Skeletal muscle tissue (tissue), 4 donors: ENCODE data around the gene OR51S1. TPM values are rescaled to one million over a fixed set of nuclear protein-coding genes. Genes with fewer than 3 reads are reported as not detected.
"Not testable (repeated sequence)": the region's sequence is repeated elsewhere in the genome, so short reads cannot be mapped to it uniquely, and the experiment has no call there.

ENCODE experiments used
- H3K27ac ChIP-seq: one replicate; pipeline ENCODE4 v1.7.0; 2013; ENCODE audit warnings: mild to moderate bottlenecking, low read depth, low read length, inconsistent platforms
- H3K27me3 ChIP-seq, 3 donors: one replicate each; pipeline ENCODE4 v1.7.0; 2013; ENCODE audit warnings: low read length in 3 of 3; ENCODE audit not compliant: control insufficient read depth in 3 of 3, insufficient read depth in 3 of 3
- H3K36me3 ChIP-seq, 3 donors: one replicate each; pipeline ENCODE4 v1.7.0; 2013; ENCODE audit warnings: low read length in 3 of 3; ENCODE audit not compliant: control insufficient read depth in 3 of 3, insufficient read depth in 3 of 3
- H3K4me1 ChIP-seq, 3 donors: one replicate each; pipeline ENCODE4 v1.7.0; 2013; ENCODE audit warnings: low read length in 3 of 3, mild to moderate bottlenecking in 3 of 3; ENCODE audit not compliant: control insufficient read depth in 3 of 3, insufficient read depth in 3 of 3
- H3K4me3 ChIP-seq, 3 donors: one replicate each; pipeline ENCODE4 v1.7.0; 2013; ENCODE audit warnings: low read length in 3 of 3
- H3K9ac ChIP-seq, 3 donors: one replicate each; pipeline ENCODE4 v1.7.0; 2013; ENCODE audit warnings: low read length in 3 of 3, mild to moderate bottlenecking in 3 of 3, moderate library complexity in 2 of 3, low read depth in 1 of 3
- H3K9me3 ChIP-seq, 3 donors: one replicate each; pipeline ENCODE4 v1.7.0; 2013; ENCODE audit warnings: low read length in 3 of 3; ENCODE audit not compliant: control insufficient read depth in 3 of 3
- total RNA-seq: library from RNA; depleted of rRNA; stranded (reverse); fragments of >200 nt; gene quantifications from one replicate; pipeline ENCODE4 v1.2.3, GENCODE V29; 2014
- donor health status: Osteomylitis.

OR51S1 gene
- total RNA-seq, 1 donor from 2014 or later, result not detected

DNA sequence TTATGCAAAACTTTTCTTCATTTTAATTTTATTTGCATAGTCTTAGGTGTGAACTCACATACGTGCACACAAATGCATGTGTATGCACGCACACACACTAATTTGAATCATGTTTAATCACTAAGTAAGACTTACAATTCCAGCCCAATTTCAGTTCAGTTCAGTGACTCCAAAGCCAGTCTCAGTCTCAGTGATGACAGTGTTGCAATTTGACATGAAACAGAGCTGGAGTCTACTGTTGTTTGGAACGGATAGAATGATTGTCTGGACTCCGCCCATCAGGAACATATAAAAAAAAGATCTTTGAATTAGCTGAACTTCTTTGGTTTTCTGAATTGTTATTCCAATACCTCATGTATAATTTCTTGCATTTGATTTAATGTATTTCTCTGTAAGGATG, 14.9 kb upstream of the OR51S1 start:
- Histone ChIP-seq H3K27me3 (no peaks in the 10 kb centered on the region), H3K4me3 (no peak overlapping the region), H3K27ac (no peak overlapping the region), H3K36me3 (no peaks in the 10 kb centered on the region), H3K9ac (no peak overlapping the region), H3K4me1 (no peaks in the 10 kb centered on the region), H3K9me3 (no peaks in the 10 kb centered on the region)

DNA sequence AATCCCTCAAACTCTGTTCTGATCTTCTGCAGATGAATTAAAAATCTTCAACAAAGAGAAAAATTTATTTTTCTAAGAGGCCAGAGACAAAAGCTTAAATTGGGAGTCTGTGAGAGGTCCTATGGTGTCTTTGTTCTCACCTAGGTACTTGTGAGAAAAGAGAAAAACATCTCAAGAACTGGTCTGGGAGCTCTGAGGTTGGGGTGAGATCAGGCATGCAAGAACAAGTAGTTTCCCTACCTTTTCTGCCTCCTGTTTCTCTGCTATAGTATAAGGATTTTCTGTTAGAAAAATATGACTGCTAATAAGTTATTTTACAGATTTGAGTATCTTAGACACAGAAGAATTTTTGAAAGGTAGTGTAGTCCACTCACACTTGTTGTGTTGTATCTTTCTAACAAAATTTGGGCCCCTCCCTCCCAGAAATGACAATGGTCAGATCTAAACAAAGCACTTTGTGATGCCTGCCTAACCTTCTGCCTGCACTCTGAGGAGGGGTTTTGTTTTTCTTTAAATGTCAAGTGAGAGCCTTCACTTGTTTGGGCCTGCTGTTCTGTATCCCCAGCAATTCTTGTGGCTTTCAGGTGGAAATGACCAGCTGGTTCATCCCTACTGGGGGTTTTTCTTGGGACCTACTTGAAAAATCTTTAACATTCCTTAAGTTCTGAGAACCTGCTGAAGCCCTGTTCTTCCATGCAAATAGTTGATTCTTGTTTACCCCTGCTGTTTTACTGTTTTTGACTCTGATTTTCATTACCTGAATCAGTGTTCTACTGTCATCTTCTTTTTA, 13.6 kb upstream of the OR51S1 start:
- H3K4me1 ChIP-seq, result no peaks in the 10 kb centered on the region
- H3K9me3 ChIP-seq, result no peaks in the 10 kb centered on the region
- no peak overlapping the region for H3K27ac ChIP-seq
- no peak overlapping the region for H3K4me3 ChIP-seq
- no peaks in the 10 kb centered on the region for H3K27me3 ChIP-seq
- no peak overlapping the region for H3K9ac ChIP-seq
- H3K36me3 ChIP-seq, result no peaks in the 10 kb centered on the region

DNA sequence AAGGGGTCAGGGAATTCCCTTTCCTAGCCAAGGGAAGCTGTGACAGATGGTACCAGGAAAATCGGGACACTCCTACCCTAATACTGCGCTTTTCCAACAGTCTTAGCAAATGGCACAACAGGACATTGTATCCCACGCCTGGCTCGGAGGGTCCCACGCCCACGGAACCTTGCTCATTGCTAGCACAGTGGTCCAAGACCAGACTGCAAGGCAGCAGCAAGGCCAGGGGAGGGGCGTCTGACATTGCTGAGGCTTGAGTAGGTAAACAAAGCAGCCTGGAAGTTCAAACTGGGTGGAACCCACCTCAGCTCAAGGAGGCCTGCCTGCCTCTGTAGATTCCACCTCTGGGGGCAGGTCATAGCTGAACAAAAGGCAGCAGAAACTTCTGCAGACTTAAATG, 5.3 kb upstream of the OR51S1 start:
- H3K4me3 ChIP-seq, H3K9ac ChIP-seq, H3K27me3 ChIP-seq, H3K27ac ChIP-seq, H3K9me3 ChIP-seq, H3K36me3 ChIP-seq, H3K4me1 ChIP-seq: not testable (repeated sequence)

DNA sequence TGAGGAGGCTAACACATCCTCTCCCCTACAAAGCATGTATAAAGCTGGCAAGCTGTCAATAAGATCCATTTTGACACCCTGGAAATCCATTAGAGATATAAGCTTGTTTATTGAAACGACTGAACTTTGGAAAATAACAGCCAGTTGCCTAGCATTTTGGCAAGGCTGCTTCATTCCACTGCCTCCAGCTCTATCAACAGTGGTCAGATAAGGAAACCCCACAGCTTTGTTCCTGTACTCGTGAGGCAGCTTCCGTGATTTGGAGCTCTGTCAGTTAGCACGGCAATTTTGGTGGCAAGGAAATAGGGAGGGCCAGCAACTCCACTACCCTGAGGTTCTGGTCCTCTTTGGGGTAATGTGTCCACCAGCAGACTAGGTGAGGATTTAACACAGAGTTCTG, 2.0 kb upstream of the OR51S1 start:
- no peaks in the 10 kb centered on the region for H3K4me1 ChIP-seq
- no peaks in the 10 kb centered on the region for H3K9me3 ChIP-seq
- no peak overlapping the region for H3K9ac ChIP-seq
- no peaks in the 10 kb centered on the region for H3K36me3 ChIP-seq
- H3K4me3 ChIP-seq, result no peak overlapping the region
- no peak overlapping the region for H3K27ac ChIP-seq
- peaks cover 0 to 3% (median 0%) of the 10 kb centered on the region in 3 donors for H3K27me3 ChIP-seq

DNA sequence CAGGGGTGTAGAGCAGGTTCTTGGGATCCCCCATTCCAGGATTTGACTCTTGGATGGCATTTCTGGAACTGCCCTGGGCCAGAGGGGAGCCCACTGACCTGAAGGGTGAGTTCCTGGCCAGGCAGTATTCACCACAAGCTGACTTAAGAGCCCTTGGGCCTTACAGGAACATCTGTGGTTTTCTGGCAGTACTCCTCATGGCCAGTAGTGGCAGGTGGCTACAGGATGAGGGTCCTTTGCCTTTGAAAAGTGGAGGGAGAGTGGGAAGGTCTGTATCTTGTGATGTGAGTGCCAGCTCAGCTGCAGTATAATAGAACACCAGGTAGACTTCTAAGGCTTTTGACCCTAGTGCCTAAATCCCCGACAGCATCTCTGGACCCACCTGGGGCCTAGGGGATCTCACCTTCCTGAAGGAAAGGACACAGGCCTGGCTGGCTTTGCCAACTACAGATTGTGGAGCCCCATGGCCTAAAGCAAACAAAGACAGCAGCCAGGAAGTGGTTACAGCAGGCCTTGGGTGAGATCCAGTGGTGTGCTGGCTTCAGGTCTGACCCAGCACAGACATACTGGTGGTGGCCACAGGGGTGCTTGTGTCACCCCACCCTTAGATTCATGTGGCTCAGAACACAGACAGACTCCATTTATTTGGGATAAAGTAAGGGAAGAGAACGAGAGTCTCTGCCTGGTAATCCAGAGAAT, 9.0 kb downstream of the OR51S1 start:
- H3K27ac ChIP-seq, result no peak overlapping the region
- H3K27me3 ChIP-seq, result no peaks in the 10 kb centered on the region
- no peaks in the 10 kb centered on the region for H3K4me1 ChIP-seq
- no peak overlapping the region for H3K9ac ChIP-seq
- no peaks in the 10 kb centered on the region for H3K36me3 ChIP-seq
- H3K9me3 ChIP-seq, result no peaks in the 10 kb centered on the region
- H3K4me3 ChIP-seq, result no peak overlapping the region

DNA sequence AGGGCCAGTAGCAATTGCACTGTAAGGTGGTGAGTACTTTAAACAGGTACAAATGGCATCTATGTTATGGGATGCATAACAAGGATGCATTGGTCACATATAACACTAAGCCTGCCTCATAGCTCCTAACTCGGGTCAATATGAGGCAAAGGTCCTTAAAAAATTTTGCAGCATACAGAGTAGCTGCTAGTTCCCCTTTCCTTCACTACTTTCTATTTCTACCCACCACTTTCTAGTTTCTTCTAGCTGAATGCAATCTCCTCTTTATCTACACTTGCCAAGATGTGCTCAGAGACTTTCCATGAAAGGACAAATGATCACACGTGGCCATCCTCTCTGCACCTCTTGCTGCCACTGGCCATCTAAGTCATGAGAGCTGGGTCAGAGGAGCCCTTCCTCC, 18.1 kb downstream of the OR51S1 start:
- Histone ChIP-seq H3K4me1 (no peaks in the 10 kb centered on the region), H3K4me3 (no peak overlapping the region), H3K27me3 (no peaks in the 10 kb centered on the region), H3K27ac (no peak overlapping the region), H3K36me3 (no peaks in the 10 kb centered on the region), H3K9me3 (no peaks in the 10 kb centered on the region), H3K9ac (no peak overlapping the region)

DNA sequence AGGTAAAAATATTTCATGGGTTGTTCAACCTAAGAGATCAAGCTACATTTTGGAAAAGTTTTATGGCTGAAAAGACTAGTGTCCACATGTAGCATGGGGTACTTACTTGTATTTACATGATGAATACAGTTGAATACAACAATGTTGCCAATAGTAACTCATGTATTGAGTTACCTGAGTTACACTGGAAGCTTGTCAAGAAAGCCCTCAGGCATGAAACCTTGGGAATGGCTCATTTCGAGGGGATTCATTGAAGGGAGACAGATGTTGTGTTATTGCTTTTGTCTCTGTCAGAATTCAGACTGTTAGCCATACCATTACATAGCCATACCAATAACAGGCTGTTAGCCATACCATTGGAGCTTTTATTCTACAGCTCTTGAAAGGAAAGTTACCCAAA, 18.7 kb downstream of the OR51S1 start:
- no peaks in the 10 kb centered on the region for H3K9me3 ChIP-seq
- H3K27me3 ChIP-seq, result no peaks in the 10 kb centered on the region
- H3K4me3 ChIP-seq, result no peak overlapping the region
- H3K4me1 ChIP-seq, result no peaks in the 10 kb centered on the region
- no peaks in the 10 kb centered on the region for H3K36me3 ChIP-seq
- H3K9ac ChIP-seq, result no peak overlapping the region
- no peak overlapping the region for H3K27ac ChIP-seq

DNA sequence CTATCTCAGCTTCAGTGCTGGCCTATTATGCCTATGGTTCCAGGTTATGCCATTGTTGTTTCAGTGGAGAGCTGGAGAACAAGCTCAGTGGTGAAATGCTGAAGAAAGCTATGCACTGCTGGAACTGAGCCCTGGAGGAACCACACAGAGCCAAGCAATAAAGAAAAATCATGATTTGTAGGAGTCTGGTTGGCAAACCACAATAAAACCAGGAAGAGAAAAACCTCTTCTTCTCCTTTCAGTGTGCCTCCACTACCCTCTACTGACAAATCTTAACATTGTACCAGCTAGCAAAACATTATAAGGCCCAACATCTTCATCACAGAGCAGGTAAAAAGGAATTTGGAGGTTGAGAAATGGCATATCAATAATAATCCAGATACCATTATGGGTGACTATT, 22.6 kb downstream of the OR51S1 start:
- Histone ChIP-seq H3K9ac (no peak overlapping the region), H3K4me3 (no peak overlapping the region), H3K27me3 (no peaks in the 10 kb centered on the region), H3K27ac (no peak overlapping the region), H3K4me1 (no peaks in the 10 kb centered on the region), H3K36me3 (no peaks in the 10 kb centered on the region), H3K9me3 (no peaks in the 10 kb centered on the region)

DNA sequence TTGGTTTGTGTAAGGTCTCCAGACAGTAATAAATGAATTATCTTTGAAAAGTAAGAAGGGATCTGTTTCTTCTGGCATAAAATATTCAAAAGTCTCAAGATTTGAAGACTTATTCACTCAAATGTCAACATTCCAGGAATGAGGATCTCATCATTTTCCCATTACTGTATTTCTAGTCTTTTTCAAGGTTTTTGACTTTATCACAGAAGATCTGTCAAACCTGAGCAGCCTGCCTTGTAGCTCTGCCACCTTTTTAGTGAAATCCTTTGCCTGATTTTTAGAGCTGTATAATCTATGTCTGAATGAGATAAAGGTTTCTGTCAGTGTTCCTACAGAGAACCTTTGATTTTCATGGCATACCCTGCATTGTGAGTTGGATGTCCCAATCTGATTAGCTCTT, 23.9 kb downstream of the OR51S1 start:
- H3K27me3 ChIP-seq, result no peaks in the 10 kb centered on the region
- H3K27ac ChIP-seq, result no peak overlapping the region
- no peaks in the 10 kb centered on the region for H3K36me3 ChIP-seq
- H3K4me3 ChIP-seq, result no peak overlapping the region
- no peak overlapping the region for H3K9ac ChIP-seq
- no peaks in the 10 kb centered on the region for H3K9me3 ChIP-seq
- H3K4me1 ChIP-seq, result no peaks in the 10 kb centered on the region

DNA sequence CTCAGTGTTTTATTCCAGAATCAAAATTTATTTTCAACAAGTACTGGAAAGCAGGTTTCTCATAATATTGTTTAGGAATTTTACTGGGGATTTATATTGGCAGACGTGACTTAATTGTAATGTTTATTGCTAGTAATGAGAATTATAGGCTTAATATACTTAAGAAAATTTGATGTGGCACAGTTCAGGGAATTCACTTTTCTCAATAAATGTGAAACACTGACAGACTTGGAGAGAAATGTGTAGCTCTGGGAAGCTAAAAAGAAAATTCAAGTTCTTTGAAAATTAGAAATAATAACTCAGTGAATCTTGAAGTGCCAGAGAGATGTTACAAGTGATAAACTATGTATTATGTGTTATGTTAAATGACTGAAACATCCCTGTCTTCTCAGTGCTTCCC, 28.0 kb downstream of the OR51S1 start, which contains the start of gene OR51F2:
Gene OR51F2, plus strand, starts transcription at position 301 of the 400 bp plus-strand sequence. CDS start 101 bp downstream, outside the sequence.
- no peaks in the 10 kb centered on the region for H3K36me3 ChIP-seq
- no peaks in the 10 kb centered on the region for H3K27me3 ChIP-seq
- no peak within 1 kb of the TSS for H3K27ac ChIP-seq
- no peaks in the 10 kb centered on the region for H3K9me3 ChIP-seq
- no peak within 1 kb of the TSS for H3K9ac ChIP-seq
- H3K4me1 ChIP-seq, result no peaks in the 10 kb centered on the region
- no peak within 1 kb of the TSS for H3K4me3 ChIP-seq
